Endodermal cell (in vitro differentiated cells): ENCODE measurements around the gene PRKCQ. TPM values are rescaled to one million over a fixed set of nuclear protein-coding genes. Genes with fewer than 3 reads are reported as not detected.
"Not testable (repeated sequence)": the region's sequence is repeated elsewhere in the genome, so short reads cannot be mapped to it uniquely, and the experiment has no call there.

Experiments
- DNase-seq: peaks from one replicate; pipeline ENCODE4 v3.0.0-alpha.2; 2017
- H3K27ac ChIP-seq: 2 replicates; pipeline ENCODE4 v1.5.1; 2013; ENCODE audit warnings: mild to moderate bottlenecking, low read depth, low read length, moderate library complexity
- H3K27me3 ChIP-seq: 2 replicates; pipeline ENCODE4 v1.6.1; 2013; ENCODE audit warnings: mild to moderate bottlenecking, low read length, moderate library complexity; ENCODE audit not compliant: insufficient read depth, control insufficient read depth, poor library complexity, severe bottlenecking
- H3K36me3 ChIP-seq: 2 replicates; pipeline ENCODE4 v1.7.0; 2013; ENCODE audit warnings: mild to moderate bottlenecking, low read length, moderate library complexity; ENCODE audit not compliant: control insufficient read depth, insufficient read depth
- H3K4me1 ChIP-seq: one replicate; pipeline ENCODE4 v1.7.0; 2013; ENCODE audit warnings: low read length; ENCODE audit not compliant: control insufficient read depth, insufficient read depth
- H3K4me3 ChIP-seq: 2 replicates; pipeline ENCODE4 v1.5.1; 2013; ENCODE audit warnings: mild to moderate bottlenecking, low read length, moderate library complexity
- H3K9ac ChIP-seq: 2 replicates; pipeline ENCODE4 v1.6.1; 2013; ENCODE audit warnings: mild to moderate bottlenecking, low read length, moderate library complexity; ENCODE audit not compliant: poor library complexity, severe bottlenecking; ENCODE audit errors: extremely low read depth
- H3K9me3 ChIP-seq: 2 replicates; pipeline ENCODE4 v1.6.1; 2013; ENCODE audit warnings: mild to moderate bottlenecking, low read length, moderate library complexity; ENCODE audit not compliant: control insufficient read depth
- H3K27ac Mint-ChIP-seq: 2 replicates; pipeline ENCODE4 v1.8.0; 2020; ENCODE audit warnings: mixed read lengths
- H3K27me3 Mint-ChIP-seq: 2 replicates; pipeline ENCODE4 v1.8.0; 2021; ENCODE audit warnings: mild to moderate bottlenecking, mixed read lengths; ENCODE audit not compliant: insufficient read depth
- H3K36me3 Mint-ChIP-seq: 2 replicates; pipeline ENCODE4 v1.8.0; 2020; ENCODE audit warnings: low read depth, mixed read lengths
- H3K4me1 Mint-ChIP-seq: 2 replicates; pipeline ENCODE4 v1.8.0; 2020; ENCODE audit warnings: mixed read lengths
- H3K4me3 Mint-ChIP-seq: 2 replicates; pipeline ENCODE4 v1.8.0; 2020; ENCODE audit warnings: mild to moderate bottlenecking, moderate library complexity, mixed read lengths
- H3K9me3 Mint-ChIP-seq: 2 replicates; pipeline ENCODE4 v1.8.0; 2020; ENCODE audit warnings: mild to moderate bottlenecking, mixed read lengths
- WGBS, 2 experiments: methylation state at CpG; one replicate each; pipeline versions ENCODE4 v1.1.5 to v1.1.7; 2013; ENCODE audit warnings: missing lambda C conversion rate in 2 of 2, mixed read lengths in 1 of 2; ENCODE audit not compliant: insufficient coverage in 1 of 2, insufficient read length in 1 of 2; 5-methylcytosine and 5-hydroxymethylcytosine counted together
- total RNA-seq, 2 donors: library from RNA; stranded (reverse); fragmentation: NEBNext Ultra II Directional in 1 of 2; extraction: Animal tissue kit (Norgen Biotek cat#: 25700) in 1 of 2; gene quantifications; 2 replicates in 1 of 2; 3 replicates in 1 of 2; pipeline ENCODE4 v1.2.1, GENCODE V29; 2021
- TF ChIP-seq, protein P1 (sequence below): fragments of 200-600 bp; sonication (generic); conservative IDR thresholded peaks from 2 replicates; pipeline ENCODE4 v1.5.0; 2021; ENCODE audit warnings: antibody characterized with exemption, mild to moderate bottlenecking

PRKCQ gene
- total RNA-seq, 2 donors from 2014 or later, result 24.3 to 29.1 TPM

DNA sequence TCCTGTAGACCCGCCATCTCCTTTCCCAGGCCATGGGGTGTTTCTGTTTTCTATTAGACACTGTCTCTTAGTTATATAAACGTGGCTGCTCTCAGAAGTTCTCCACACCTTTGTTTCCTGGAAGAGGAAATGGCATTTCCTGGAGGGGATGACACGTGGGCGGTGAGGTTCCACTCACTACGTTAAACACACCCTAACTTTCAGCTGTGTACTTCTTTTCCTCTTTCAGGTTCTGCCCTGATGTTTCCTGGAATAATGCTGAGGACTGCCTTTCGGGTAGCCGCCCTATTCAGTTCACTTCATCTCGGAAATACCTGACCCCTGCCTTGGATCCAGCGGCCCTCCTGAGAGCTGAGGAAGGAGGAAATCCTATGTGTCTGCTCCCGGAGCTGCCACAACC lies 3.4 kb upstream of the PRKCQ start:
- peaks cover 46% of the 10 kb centered on the region for H3K36me3 ChIP-seq
- no peaks in the 10 kb centered on the region for H3K4me1 ChIP-seq
- H3K27me3 ChIP-seq, result no peaks in the 10 kb centered on the region
- H3K4me1 Mint-ChIP-seq, result peaks cover 20% of the 10 kb centered on the region
- no peak overlapping the region for H3K27ac ChIP-seq
- H3K27me3 Mint-ChIP-seq, result peaks cover 9% of the 10 kb centered on the region
- H3K36me3 Mint-ChIP-seq, result peaks cover 32% of the 10 kb centered on the region
- DNase-seq, result no peak
- no peak overlapping the region for H3K4me3 ChIP-seq
- no peak overlapping the region for H3K27ac Mint-ChIP-seq
- TF ChIP-seq, protein P1, sequence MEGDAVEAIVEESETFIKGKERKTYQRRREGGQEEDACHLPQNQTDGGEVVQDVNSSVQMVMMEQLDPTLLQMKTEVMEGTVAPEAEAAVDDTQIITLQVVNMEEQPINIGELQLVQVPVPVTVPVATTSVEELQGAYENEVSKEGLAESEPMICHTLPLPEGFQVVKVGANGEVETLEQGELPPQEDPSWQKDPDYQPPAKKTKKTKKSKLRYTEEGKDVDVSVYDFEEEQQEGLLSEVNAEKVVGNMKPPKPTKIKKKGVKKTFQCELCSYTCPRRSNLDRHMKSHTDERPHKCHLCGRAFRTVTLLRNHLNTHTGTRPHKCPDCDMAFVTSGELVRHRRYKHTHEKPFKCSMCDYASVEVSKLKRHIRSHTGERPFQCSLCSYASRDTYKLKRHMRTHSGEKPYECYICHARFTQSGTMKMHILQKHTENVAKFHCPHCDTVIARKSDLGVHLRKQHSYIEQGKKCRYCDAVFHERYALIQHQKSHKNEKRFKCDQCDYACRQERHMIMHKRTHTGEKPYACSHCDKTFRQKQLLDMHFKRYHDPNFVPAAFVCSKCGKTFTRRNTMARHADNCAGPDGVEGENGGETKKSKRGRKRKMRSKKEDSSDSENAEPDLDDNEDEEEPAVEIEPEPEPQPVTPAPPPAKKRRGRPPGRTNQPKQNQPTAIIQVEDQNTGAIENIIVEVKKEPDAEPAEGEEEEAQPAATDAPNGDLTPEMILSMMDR, result no peak
- no peak overlapping the region for H3K4me3 Mint-ChIP-seq
- 93 to 97% methylated on average over 7 to 10 of the region's 10 CpGs for WGBS, 2 experiments
- no peaks in the 10 kb centered on the region for H3K9me3 ChIP-seq
- H3K9me3 Mint-ChIP-seq, result no peaks in the 10 kb centered on the region
- no peak overlapping the region for H3K9ac ChIP-seq

DNA sequence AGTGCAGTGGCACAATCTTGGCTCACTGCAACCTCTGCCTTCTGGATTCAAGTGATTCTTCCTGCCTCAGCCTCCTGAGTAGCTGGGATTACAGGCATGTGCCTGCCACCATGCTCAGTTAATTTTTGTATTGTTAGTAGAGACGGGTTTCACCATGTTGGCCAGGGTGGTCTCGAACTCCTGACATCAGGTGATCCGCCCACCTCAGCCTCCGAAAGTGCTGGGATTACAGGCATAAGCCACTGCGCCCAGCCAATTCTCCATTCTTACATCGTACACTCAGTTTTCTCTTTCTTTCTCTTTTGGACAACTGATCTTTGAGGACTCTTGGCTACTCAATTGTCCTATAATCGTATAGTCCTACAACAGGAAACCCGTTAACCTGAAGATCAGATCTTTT lies 2.8 kb upstream of the PRKCQ start:
- H3K4me3 Mint-ChIP-seq, H3K27ac Mint-ChIP-seq, H3K9ac ChIP-seq, H3K4me1 ChIP-seq, H3K27me3 ChIP-seq, DNase-seq, H3K27ac ChIP-seq, H3K9me3 Mint-ChIP-seq, H3K4me3 ChIP-seq, H3K9me3 ChIP-seq: not testable (repeated sequence)
- peaks cover 32% of the 10 kb centered on the region for H3K36me3 Mint-ChIP-seq
- WGBS, 2 experiments, result 91 to 97% methylated on average over 8 of the region's 8 CpGs
- peaks cover 26% of the 10 kb centered on the region for H3K4me1 Mint-ChIP-seq
- H3K27me3 Mint-ChIP-seq, result peaks cover 11% of the 10 kb centered on the region
- peaks cover 46% of the 10 kb centered on the region for H3K36me3 ChIP-seq

DNA sequence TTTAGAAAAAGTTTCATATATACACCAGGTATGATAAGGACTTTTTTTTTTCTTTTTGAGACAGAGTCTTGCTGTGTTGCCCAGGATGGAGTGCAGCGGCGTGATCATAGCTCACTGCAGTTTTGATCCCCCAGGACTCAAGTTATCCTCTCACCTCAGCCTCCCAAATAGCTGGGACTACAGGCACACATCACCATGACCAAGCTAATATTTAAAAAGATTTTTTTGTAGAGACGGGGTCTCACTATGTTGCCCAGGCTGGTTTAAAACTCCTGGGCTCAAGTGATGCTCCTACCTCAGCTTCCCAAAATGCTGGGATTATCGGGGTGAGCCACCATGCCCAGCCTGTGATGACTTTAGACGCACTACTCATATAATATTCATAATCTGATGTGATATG lies 2.2 kb upstream of the PRKCQ start:
- DNase-seq, result no peak
- no peaks in the 10 kb centered on the region for H3K27me3 ChIP-seq
- Mint-ChIP-seq H3K4me1 (peaks cover 31% of the 10 kb centered on the region), H3K4me3 (peak overlapping the region; percentile 83), H3K9me3 (no peaks in the 10 kb centered on the region), H3K27ac (peak overlapping the region; percentile 4), H3K36me3 (peaks cover 32% of the 10 kb centered on the region), H3K27me3 (peaks cover 11% of the 10 kb centered on the region)
- no peak overlapping the region for H3K27ac ChIP-seq
- peak overlapping the region; percentile 88 for H3K4me3 ChIP-seq
- TF ChIP-seq, protein P1, result no peak
- no peak overlapping the region for H3K9ac ChIP-seq
- H3K9me3 ChIP-seq, result no peaks in the 10 kb centered on the region
- H3K36me3 ChIP-seq, result peaks cover 46% of the 10 kb centered on the region
- H3K4me1 ChIP-seq, result no peaks in the 10 kb centered on the region
- WGBS, 2 experiments, result 86 to 93% methylated on average over 1 to 5 of the region's 5 CpGs

DNA sequence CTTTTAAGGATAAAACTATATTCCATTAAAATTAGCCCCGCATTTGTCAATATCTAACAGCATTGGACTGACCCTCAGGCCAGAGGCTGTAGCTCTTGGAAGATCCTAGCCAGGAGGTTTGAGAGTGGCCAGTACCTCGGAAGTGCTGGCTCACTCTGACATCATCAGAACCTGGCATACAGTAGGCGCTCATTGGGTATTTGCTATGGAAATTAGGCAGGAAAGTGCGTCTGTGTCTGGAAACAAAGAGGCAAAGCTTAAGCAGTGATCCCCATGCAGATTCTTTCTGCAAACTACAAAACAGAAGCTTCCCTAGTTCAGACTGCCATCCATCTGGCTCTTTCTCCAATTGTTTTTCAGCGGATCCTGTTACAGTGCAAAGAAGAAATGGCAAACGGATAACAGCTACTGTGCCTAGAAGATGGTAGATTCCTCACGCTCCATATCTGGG lies 1.7 kb upstream of the PRKCQ start:
- no peaks in the 10 kb centered on the region for H3K27me3 ChIP-seq
- peaks cover 42% of the 10 kb centered on the region for H3K36me3 ChIP-seq
- Mint-ChIP-seq H3K9me3 (no peaks in the 10 kb centered on the region), H3K27ac (peak overlapping the region; percentile 4), H3K27me3 (peaks cover 11% of the 10 kb centered on the region), H3K36me3 (peaks cover 33% of the 10 kb centered on the region), H3K4me3 (peak overlapping the region; percentile 83), H3K4me1 (peaks cover 31% of the 10 kb centered on the region)
- peak overlapping the region; percentile 88 for H3K4me3 ChIP-seq
- H3K4me1 ChIP-seq, result no peaks in the 10 kb centered on the region
- TF ChIP-seq, protein P1, result no peak
- H3K9me3 ChIP-seq, result no peaks in the 10 kb centered on the region
- WGBS, 2 experiments, result 79 to 85% methylated on average over 4 to 7 of the region's 7 CpGs
- H3K27ac ChIP-seq, result no peak overlapping the region
- DNase-seq, result peak; percentile 53
- peak overlapping the region; percentile 69 for H3K9ac ChIP-seq

DNA sequence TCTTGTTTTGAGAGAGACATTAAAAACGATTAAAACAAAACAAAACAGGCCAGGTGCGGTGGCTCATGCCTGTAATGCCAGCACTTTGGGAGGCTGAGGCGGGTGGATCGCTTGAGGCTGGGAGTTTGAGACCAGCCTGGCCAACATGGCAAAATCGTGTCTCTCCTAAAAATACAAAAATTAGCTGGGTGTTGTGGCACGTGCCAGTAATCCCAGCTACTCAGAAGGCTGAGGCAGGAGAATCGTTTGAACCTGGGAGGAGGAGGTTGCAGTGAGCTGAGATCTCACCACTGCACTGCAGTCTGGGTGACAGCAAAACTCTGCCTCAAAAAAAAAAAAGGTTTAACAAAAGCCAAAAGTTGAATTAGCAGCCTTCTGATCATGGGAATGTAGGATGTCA lies 1.1 kb upstream of the PRKCQ start:
- H3K9ac ChIP-seq, result peak overlapping the region; percentile 69
- H3K36me3 ChIP-seq, result peaks cover 38% of the 10 kb centered on the region
- WGBS, 2 experiments, result 37 to 44% methylated on average over 5 to 7 of the region's 7 CpGs
- not testable (repeated sequence) for H3K9me3 Mint-ChIP-seq, H3K27ac ChIP-seq, H3K27me3 ChIP-seq, H3K4me1 ChIP-seq, H3K9me3 ChIP-seq, DNase-seq, H3K27ac Mint-ChIP-seq
- peaks cover 35% of the 10 kb centered on the region for H3K36me3 Mint-ChIP-seq
- peaks cover 11% of the 10 kb centered on the region for H3K27me3 Mint-ChIP-seq
- peaks cover 31% of the 10 kb centered on the region for H3K4me1 Mint-ChIP-seq
- H3K4me3 Mint-ChIP-seq, result peak overlapping the region; percentile 83
- H3K4me3 ChIP-seq, result peak overlapping the region; percentile 88
